K562 (cell line): ENCODE data around the gene PGAP2. TPM values are rescaled to one million over a fixed set of nuclear protein-coding genes. Genes with fewer than 3 reads are reported as not detected.
A peak's percentile ranks its signal among the peaks of the same experiment; 100 is the strongest.

Experiments used
- ARID2 ChIP-seq: fragments of 450-650 bp; IDR thresholded peaks from 2 replicates; pipeline ENCODE4 v1.6.1; 2017; ENCODE audit warnings: antibody characterized with exemption, mild to moderate bottlenecking
- CBX1 ChIP-seq: sonication (generic); IDR thresholded peaks from 2 replicates; pipeline ENCODE4 v1.6.1; 2016; ENCODE audit warnings: antibody characterized with exemption, low read depth, mild to moderate bottlenecking
- CTBP1 ChIP-seq: fragments of 450-650 bp; IDR thresholded peaks from 2 replicates; pipeline ENCODE4 v1.6.1; 2016; ENCODE audit warnings: borderline replicate concordance
- EWSR1 ChIP-seq: fragments of 450-650 bp; IDR thresholded peaks from 2 replicates; pipeline ENCODE4 v1.6.1; 2018; ENCODE audit warnings: borderline replicate concordance, mild to moderate bottlenecking, low read depth, moderate library complexity; ENCODE audit not compliant: partially characterized antibody
- FOXO4 ChIP-seq: fragments of 450-650 bp; formaldehyde crosslinking; IDR thresholded peaks from 2 replicates; pipeline ENCODE4 v1.4.0; 2020; ENCODE audit warnings: mild to moderate bottlenecking, moderate library complexity
- HNRNPL ChIP-seq: fragments of 200-400 bp; formaldehyde crosslinking; IDR thresholded peaks from 2 replicates; pipeline ENCODE4 v1.6.1; 2017; ENCODE audit warnings: low read depth, mild to moderate bottlenecking, low read length
- KAT2B ChIP-seq: IDR thresholded peaks from one replicate; pipeline ENCODE4 v1.6.1; 2012; ENCODE audit warnings: low read depth, mild to moderate bottlenecking, control low read depth, inconsistent platforms, low read length, moderate library complexity
- MXI1 ChIP-seq: IDR thresholded peaks from 2 replicates; pipeline ENCODE4 v1.6.1; 2011; ENCODE audit warnings: low read depth, mild to moderate bottlenecking, improper control_type of control experiment, low read length
- NFE2 ChIP-seq: IDR thresholded peaks from 2 replicates; pipeline ENCODE4 v1.6.1; 2014; ENCODE audit warnings: antibody characterized with exemption, low read depth
- NR3C1 ChIP-seq: sonication (generic); formaldehyde crosslinking; IDR thresholded peaks from 2 replicates; pipeline ENCODE4 v1.8.1; 2022; ENCODE audit warnings: missing genetic modification reagents
- NUFIP1 ChIP-seq: fragments of 450-650 bp; IDR thresholded peaks from 2 replicates; pipeline ENCODE4 v1.6.1; 2018; ENCODE audit not compliant: partially characterized antibody
- POLR2AphosphoS5 ChIP-seq: IDR thresholded peaks from 2 replicates; pipeline ENCODE4 v1.6.1; 2011; ENCODE audit warnings: mild to moderate bottlenecking, low read depth, low read length, moderate library complexity; ENCODE audit not compliant: control insufficient read depth, insufficient read depth
- POLR3A ChIP-seq: IDR thresholded peaks from 2 replicates; pipeline ENCODE4 v1.6.1; 2011; ENCODE audit warnings: borderline replicate concordance, mild to moderate bottlenecking, moderate library complexity; ENCODE audit not compliant: insufficient read length, insufficient read depth; ENCODE audit errors: extremely low read depth
- PTBP1 ChIP-seq: fragments of 200-400 bp; formaldehyde crosslinking; IDR thresholded peaks from 2 replicates; pipeline ENCODE4 v1.6.1; 2017; ENCODE audit warnings: low read depth, low read length
- RNF2 ChIP-seq: sonication (generic); IDR thresholded peaks from 2 replicates; pipeline ENCODE4 v1.6.1; 2016
- SIRT6 ChIP-seq: IDR thresholded peaks from one replicate; pipeline ENCODE4 v1.6.1; 2012; ENCODE audit warnings: low read depth, mild to moderate bottlenecking, control low read depth, inconsistent platforms, low read length, moderate library complexity
- SMARCC2 ChIP-seq: fragments of 450-650 bp; IDR thresholded peaks from 2 replicates; pipeline ENCODE4 v1.6.1; 2017; ENCODE audit warnings: antibody characterized with exemption, moderate library complexity, mild to moderate bottlenecking, low read depth
- TAF15 ChIP-seq: fragments of 200-400 bp; formaldehyde crosslinking; IDR thresholded peaks from 2 replicates; pipeline ENCODE4 v1.6.1; 2017; ENCODE audit warnings: mild to moderate bottlenecking, low read depth, low read length, moderate library complexity
- ZBTB11 ChIP-seq, 3 experiments: fragments of 200-800 bp in 1 of 3; fragments of 250-450 bp in 1 of 3; fragments of 450-650 bp in 1 of 3; sonication (Bioruptor Pico) in 1 of 3; sonication (Bioruptor generic) in 1 of 3; formaldehyde crosslinking in 1 of 3; IDR thresholded peaks; 2 replicates each; pipeline versions ENCODE4 v1.6.1 to v1.8.0; 2016 to 2022; ENCODE audit warnings: mild to moderate bottlenecking in 2 of 3, missing genetic modification characterization in 2 of 3, missing compliant biosample characterization in 1 of 3, moderate library complexity in 1 of 3
- ZNF589 ChIP-seq: fragments of 200-800 bp; sonication (Bioruptor generic); IDR thresholded peaks from 2 replicates; pipeline ENCODE4 v1.6.1; 2016; ENCODE audit warnings: low read depth, missing genetic modification characterization, missing compliant biosample characterization
- polyA plus RNA-seq, 8 experiments: library from polyadenylated mRNA; depleted of rRNA in 4 of 8; stranded (reverse) in 5 of 8; unstranded in 3 of 8; fragments of >200 nt; fragmentation: Nextera tagmentation in 2 of 8; fragmentation: Illumina TruSeq in 1 of 8; extraction: Ambion mirVana in 2 of 8; extraction: Trizol in 1 of 8; gene quantifications; 2 replicates each; pipeline versions ENCODE4 v1.2.1 to v1.2.3, GENCODE V29; 2011 to 2014; ENCODE audit warnings: inconsistent platforms in 1 of 8, missing spikeins in 1 of 8
- total RNA-seq, 7 experiments: library from RNA; depleted of rRNA in 6 of 7; stranded (reverse); fragments of >200 nt in 6 of 7; fragmentation: Illumina TruSeq in 2 of 7; extraction: Trizol in 2 of 7; gene quantifications; 2 replicates each; pipeline versions ENCODE4 v1.2.1 to v1.2.3, GENCODE V29; 2011 to 2021; ENCODE audit warnings: low replicate concordance in 1 of 7
- TF ChIP-seq, protein P1 (sequence below): fragments of 250-450 bp; sonication (Bioruptor Pico); IDR thresholded peaks from 2 replicates; pipeline ENCODE4 v1.8.0; 2022; ENCODE audit warnings: moderate library complexity, mild to moderate bottlenecking, inconsistent platforms

The PGAP2 gene
- total and polyA plus RNA-seq, 9 of the 15 experiments (the other 6 are each of a cell fraction or from before 2014, with no cell fraction given) = 17.9 to 47.2 (median 33.7) TPM

DNA sequence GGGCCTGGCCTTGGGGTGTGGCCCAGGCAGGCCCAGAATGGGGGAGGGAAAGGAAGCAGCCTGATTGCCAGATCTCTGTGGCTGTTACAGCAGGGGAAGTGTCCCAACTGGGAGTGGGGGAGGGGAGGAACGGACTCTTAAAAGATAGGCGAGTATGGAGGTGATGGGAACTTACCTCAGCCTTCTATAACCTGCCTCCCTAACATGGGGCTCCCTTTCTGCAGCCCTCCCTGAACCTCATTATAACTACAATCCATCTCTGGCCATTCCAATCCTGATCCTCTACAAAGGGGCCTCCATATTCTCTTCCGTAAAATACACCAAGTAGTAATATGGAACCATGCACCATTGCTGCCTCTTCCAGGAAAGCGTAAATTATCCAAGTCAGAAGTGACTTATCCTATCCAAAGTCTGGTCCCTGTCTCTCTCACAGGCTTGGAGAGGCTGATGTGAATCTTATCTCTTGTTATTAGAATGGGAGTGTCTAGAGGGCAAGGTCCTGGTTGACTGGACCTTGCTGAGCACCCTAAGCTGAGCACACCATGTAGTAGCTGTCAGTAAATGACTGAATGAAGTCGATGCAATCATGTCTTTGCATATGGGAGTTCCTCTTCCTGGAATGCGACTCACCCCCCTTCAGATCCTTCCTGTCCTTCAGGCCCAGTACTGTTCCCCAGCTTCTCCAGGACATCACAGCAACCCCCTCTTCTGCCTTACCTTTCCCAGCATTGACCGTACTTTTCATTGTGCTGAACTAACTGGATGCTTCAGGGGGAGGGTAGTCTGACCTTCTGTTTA, 26.5 kb downstream of the PGAP2 start (continued):
- TF ChIP-seq HNRNPL = no peak
- TF ChIP-seq CTBP1 = peak; percentile 94
- no peak for TF ChIP-seq ARID2
- peak; percentile 70 for TF ChIP-seq POLR2AphosphoS5
- TF ChIP-seq, protein P1, sequence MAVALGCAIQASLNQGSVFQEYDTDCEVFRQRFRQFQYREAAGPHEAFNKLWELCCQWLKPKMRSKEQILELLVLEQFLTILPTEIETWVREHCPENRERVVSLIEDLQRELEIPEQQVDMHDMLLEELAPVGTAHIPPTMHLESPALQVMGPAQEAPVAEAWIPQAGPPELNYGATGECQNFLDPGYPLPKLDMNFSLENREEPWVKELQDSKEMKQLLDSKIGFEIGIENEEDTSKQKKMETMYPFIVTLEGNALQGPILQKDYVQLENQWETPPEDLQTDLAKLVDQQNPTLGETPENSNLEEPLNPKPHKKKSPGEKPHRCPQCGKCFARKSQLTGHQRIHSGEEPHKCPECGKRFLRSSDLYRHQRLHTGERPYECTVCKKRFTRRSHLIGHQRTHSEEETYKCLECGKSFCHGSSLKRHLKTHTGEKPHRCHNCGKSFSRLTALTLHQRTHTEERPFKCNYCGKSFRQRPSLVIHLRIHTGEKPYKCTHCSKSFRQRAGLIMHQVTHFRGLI (CRISPR knock-in tag) = no peak
- TF ChIP-seq EWSR1 = no peak
- 0 out of 2 replicates have a peak, but pooled peaks have one; percentile 46 for TF ChIP-seq CBX1
- TF ChIP-seq FOXO4 (CRISPR knock-in tag) = no peak
- no peak; the same call in 1 of the 2 replicates for TF ChIP-seq NFE2
- no peak for TF ChIP-seq POLR3A
- no peak; the same call in 1 of the 2 replicates for TF ChIP-seq SMARCC2
- TF ChIP-seq ZNF589 (CRISPR knock-in tag) = peak; percentile 81; the same call in 1 of the 2 replicates
- TF ChIP-seq PTBP1 = no peak
- no peak for TF ChIP-seq NR3C1 (CRISPR knock-in tag)
- TF ChIP-seq RNF2 = peak; percentile 99
- TF ChIP-seq KAT2B = no peak
- TF ChIP-seq SIRT6 = no peak
- TF ChIP-seq ZBTB11 (CRISPR knock-in tag; IDR thresholded peaks at IDR 0.05) = peak in 1 of 3 experiments; percentile 57; a peak in 1 of 6 replicates
- TF ChIP-seq NUFIP1 = no peak
- no peak for TF ChIP-seq TAF15
- peak; percentile 19; the same call in 1 of the 2 replicates for TF ChIP-seq MXI1
